ENCODE data around the gene ARHGDIB.

The ARHGDIB gene

GRCh38 chr12:14911131-14911530 is 50.3 kb downstream of the ARHGDIB start:
- TF ChIP-seq, protein P1, sequence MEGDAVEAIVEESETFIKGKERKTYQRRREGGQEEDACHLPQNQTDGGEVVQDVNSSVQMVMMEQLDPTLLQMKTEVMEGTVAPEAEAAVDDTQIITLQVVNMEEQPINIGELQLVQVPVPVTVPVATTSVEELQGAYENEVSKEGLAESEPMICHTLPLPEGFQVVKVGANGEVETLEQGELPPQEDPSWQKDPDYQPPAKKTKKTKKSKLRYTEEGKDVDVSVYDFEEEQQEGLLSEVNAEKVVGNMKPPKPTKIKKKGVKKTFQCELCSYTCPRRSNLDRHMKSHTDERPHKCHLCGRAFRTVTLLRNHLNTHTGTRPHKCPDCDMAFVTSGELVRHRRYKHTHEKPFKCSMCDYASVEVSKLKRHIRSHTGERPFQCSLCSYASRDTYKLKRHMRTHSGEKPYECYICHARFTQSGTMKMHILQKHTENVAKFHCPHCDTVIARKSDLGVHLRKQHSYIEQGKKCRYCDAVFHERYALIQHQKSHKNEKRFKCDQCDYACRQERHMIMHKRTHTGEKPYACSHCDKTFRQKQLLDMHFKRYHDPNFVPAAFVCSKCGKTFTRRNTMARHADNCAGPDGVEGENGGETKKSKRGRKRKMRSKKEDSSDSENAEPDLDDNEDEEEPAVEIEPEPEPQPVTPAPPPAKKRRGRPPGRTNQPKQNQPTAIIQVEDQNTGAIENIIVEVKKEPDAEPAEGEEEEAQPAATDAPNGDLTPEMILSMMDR (IDR thresholded peaks at IDR 0.05): no peak

- TF ChIP-seq, protein P1 (IDR thresholded peaks at IDR 0.05): no peak
Observed at GRCh38 chr12:14910090-14910915, 51.1 kb downstream of the ARHGDIB start.

DNA sequence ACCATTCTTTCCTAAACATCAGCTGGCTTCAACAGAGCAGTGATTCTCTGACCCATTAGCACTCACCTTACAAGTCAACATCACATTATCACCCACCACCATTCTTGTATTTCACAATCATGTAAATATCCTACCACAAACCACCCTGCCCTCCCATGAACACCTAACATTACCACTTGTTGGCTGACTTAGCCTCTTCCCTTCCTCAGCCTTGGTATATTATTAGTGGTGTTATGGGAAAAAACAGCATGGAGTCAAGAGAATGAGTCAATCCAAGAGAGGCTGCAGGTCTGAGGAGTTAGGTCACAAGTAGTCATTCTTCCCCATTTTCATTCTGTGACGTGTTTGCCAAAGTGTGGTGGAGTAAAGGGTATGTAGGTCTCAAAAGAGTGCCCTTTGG is 53.4 kb downstream of the ARHGDIB start:
- TF ChIP-seq, protein P1 (IDR thresholded peaks at IDR 0.05): no peak

DNA sequence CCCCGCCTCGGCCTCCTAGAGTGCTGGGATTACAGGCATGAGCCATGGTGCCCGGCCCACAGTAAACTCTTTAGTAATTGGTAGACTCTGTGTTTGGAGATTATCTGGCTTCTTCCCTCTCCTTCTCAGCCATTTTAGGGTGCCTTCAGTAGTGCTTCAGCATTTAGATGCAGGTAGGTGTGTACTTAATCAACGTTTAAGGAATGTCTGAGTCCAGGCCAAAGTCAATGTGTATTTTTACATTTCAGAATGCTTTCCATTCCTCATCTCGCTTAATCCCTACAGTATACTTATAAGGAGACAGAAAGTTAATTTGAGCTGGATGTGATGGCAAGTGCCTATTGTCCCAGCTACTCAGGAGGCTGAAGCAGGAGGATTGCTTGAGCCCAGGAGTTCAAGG is 55.3 kb downstream of the ARHGDIB start:
- TF ChIP-seq, protein P1 (IDR thresholded peaks at IDR 0.05): no peak

- TF ChIP-seq, protein P1 (IDR thresholded peaks at IDR 0.05): no peak
Observed at GRCh38 chr12:14905269-14906004, 56.0 kb downstream of the ARHGDIB start.

- TF ChIP-seq, protein P1 (IDR thresholded peaks at IDR 0.05): no peak
Observed at GRCh38 chr12:14904854-14905253, 56.5 kb downstream of the ARHGDIB start.

DNA sequence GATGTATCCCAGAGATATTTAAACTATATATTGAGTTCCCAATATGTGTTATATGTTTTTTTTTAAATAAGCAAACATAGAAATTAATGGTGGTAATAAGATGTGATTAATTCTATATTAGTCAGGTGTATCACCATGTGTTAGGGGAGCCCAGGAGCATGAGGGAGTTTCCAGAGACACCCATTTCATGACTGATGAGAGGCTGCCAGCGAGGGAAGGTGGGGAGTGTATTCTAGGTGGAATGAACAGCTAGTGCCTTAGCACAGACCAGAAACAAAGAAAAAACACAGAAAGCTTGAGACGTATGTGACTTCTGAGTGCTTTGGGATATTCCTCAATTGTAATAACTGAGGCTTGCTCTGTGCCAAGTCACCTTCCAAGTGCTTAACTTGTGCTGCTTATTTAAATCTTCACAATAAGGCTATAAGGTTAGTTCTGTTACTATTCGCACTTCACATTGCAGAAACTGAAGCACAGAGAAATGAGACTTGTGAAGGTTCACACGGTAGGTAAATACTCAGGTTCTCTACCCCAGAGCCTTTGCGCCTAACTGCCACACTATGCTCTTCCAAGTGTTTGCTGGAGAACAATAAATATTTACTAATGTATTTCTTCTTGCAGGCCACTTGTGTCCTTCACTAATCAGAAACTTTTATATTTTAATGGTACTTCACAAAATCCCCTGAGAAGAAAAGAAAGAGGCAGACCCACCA is 57.9 kb downstream of the ARHGDIB start:
- TF ChIP-seq, protein P1 (IDR thresholded peaks at IDR 0.05): no peak
